ENCODE data around the gene CASZ1.

- TF ChIP-seq CTCF (conservative IDR thresholded peaks at IDR 0.05; ENCODE audit: low read depth in 2 of 2) (no peak), EZH2 (IDR thresholded peaks at IDR 0.05; ENCODE audit: low read depth, unreplicated experiment) (no peak)
Observed at GRCh38 chr1:10593750-10594149, 202.7 kb downstream of the CASZ1 start.
